Measurements from ENCODE around the gene ITGB8. TPM values are rescaled to one million over a fixed set of nuclear protein-coding genes. Genes with fewer than 3 reads are reported as not detected.
A peak's percentile ranks its signal among the peaks of the same experiment; 100 is the strongest.

ITGB8 gene
- total RNA-seq (10 to 100 TPM in 5 of 7 donors, 1 to 10 TPM in 2; 6.8 to 45.5 (median 14.1) TPM), polyA plus RNA-seq (1 to 10 TPM; 3.7 to 4.4 TPM)
- long read RNA-seq, donor 1: 0 reads
- long read RNA-seq, donor 2, full-length matches to known transcripts: 1 of 1 reads
- long read RNA-seq, donor 2, partial matches to known transcripts: 0 of 1 reads
- long read RNA-seq, donor 2, other reads (novel, unspliced or antisense): 0 of 1 reads
- long read RNA-seq, donor 3, full-length matches to known transcripts: 1 of 4 reads
- long read RNA-seq, donor 3, partial matches to known transcripts: 1 of 4 reads
- long read RNA-seq, donor 3, other reads (novel, unspliced or antisense): 2 of 4 reads

- peak; percentile 84 to 90 (median 87) for DNase-seq
- Histone ChIP-seq H3K4me3 (peak within 1 kb of the TSS; percentile 73), H3K27me3 (no peaks in the 10 kb centered on the region), H3K9me3 (no peaks in the 10 kb centered on the region), H3K36me3 (no peaks in the 10 kb centered on the region), H3K27ac (peak within 1 kb of the TSS; percentile 86 to 88), H3K4me1 (ENCODE audit: insufficient read depth) (peaks cover 1% of the 10 kb centered on the region)
- 0 to 1% (median 0%) methylated on average over 50 of the region's 50 CpGs for WGBS, 3 donors
- intact Hi-C loops (cut with DNase I): no loop called here
- TF ChIP-seq EP300 (IDR thresholded peaks at IDR 0.05) (no peak), CTCF (IDR thresholded peaks at IDR 0.05) (peak in 1 of 3 donors; percentile 16)
These were observed at the start of gene ITGB8 for GRCh38 chr7:20330239-20330927. ITGB8 (plus strand) TSS chr7:20330900; CDS start chr7:20331807, 907 bp downstream.

- H3K27me3 ChIP-seq: no peaks in the 10 kb centered on the region
- H3K4me3 ChIP-seq: no peak overlapping the region
- intact Hi-C loops (cut with DNase I): no loop called here
- no peaks in the 10 kb centered on the region for H3K36me3 ChIP-seq
- DNase-seq: no peak
- no peak overlapping the region for H3K27ac ChIP-seq
- H3K4me1 ChIP-seq (ENCODE audit: insufficient read depth): no peaks in the 10 kb centered on the region
- TF ChIP-seq CTCF (IDR thresholded peaks at IDR 0.05) (no peak), POLR2A (IDR thresholded peaks at IDR 0.05) (no peak), EP300 (IDR thresholded peaks at IDR 0.05) (no peak)
- 82 to 93% (median 93%) methylated on average over 1 of the region's 1 CpG for WGBS, 3 donors
- H3K9me3 ChIP-seq: no peaks in the 10 kb centered on the region
These were observed 47.7 kb upstream of the ITGB8 start for GRCh38 chr7:20282959-20283358.

- no peak for DNase-seq
- WGBS, 3 donors: 94 to 97% (median 96%) methylated on average over 2 of the region's 2 CpGs
- Histone ChIP-seq H3K4me1 (ENCODE audit: insufficient read depth) (no peaks in the 10 kb centered on the region), H3K27ac (no peak overlapping the region), H3K36me3 (no peaks in the 10 kb centered on the region), H3K4me3 (no peak overlapping the region), H3K9me3 (no peaks in the 10 kb centered on the region), H3K27me3 (no peaks in the 10 kb centered on the region)
- TF ChIP-seq EP300 (IDR thresholded peaks at IDR 0.05) (no peak), CTCF (IDR thresholded peaks at IDR 0.05) (no peak), POLR2A (IDR thresholded peaks at IDR 0.05) (no peak)
- intact Hi-C loops (cut with DNase I): no loop called here
These were observed 47.3 kb upstream of the ITGB8 start for GRCh38 chr7:20283385-20283784.

- no peak for DNase-seq
- Histone ChIP-seq H3K4me1 (ENCODE audit: insufficient read depth) (no peaks in the 10 kb centered on the region), H3K27ac (no peak overlapping the region), H3K4me3 (no peak overlapping the region), H3K36me3 (no peaks in the 10 kb centered on the region), H3K9me3 (no peaks in the 10 kb centered on the region), H3K27me3 (no peaks in the 10 kb centered on the region)
- TF ChIP-seq POLR2A (IDR thresholded peaks at IDR 0.05): no peak
- 39 to 54% (median 40%) methylated on average over 3 of the region's 3 CpGs for WGBS, 3 donors
- intact Hi-C loops (cut with DNase I): no loop called here
These were observed 46.5 kb upstream of the ITGB8 start for GRCh38 chr7:20284003-20284770.

All from ovary (tissue), 10 donors.